Measurements from ENCODE around the gene CAMK1G. TPM values are rescaled to one million over a fixed set of nuclear protein-coding genes. Genes with fewer than 3 reads are reported as not detected.

Gene CAMK1G
- total and polyA plus RNA-seq, 9 of the 15 experiments (the other 6 are each of a cell fraction or from before 2014, with no cell fraction given), result not detected

DNA sequence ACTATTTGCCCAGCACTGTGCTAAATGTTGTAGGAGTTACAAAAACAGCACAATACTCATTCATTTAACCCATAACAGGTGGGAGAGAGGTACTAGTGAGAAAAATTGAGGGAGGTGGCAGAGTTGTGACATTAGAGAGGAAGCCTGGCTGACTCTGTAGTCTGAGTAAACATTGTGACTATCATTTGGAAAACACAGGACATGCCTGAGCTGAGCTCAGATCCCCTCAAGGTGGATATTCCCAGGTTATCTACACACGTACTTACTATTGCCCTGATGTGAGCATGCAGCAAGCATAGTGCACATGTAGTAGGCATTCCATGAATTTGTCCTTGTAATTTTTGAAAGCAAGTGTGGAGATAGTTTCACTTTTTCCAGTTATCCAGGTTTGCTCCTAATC lies 10.9 kb downstream of the CAMK1G start:
- no peak for ATAC-seq
- CTCF ChIA-PET (ENCODE audit: low intra/inter-chr PET ratio), result no interaction called here
- in situ Hi-C loops (cut with MboI), result loop anchor here (25.0 kb wide), 1 partner anchor 393 kb away; no protein-coding TSS in a partner anchor

More for the DNA sequence above, 10.9 kb downstream of the CAMK1G start:
- Histone ChIP-seq H3K4me1 (replicated peaks in 1 of 2; ENCODE audit: control insufficient read depth in 2 of 2, insufficient read depth in 2 of 2, low read length in 2 of 2) (no peaks in the 10 kb centered on the region), H3K36me3 (ENCODE audit: control insufficient read depth, insufficient read depth, low read length) (no peaks in the 10 kb centered on the region), H3K27ac (ENCODE audit: extremely low read depth, low read depth, low read length) (no peak overlapping the region), H3K27me3 (ENCODE audit: control insufficient read depth in 2 of 2, insufficient read depth in 2 of 2, low read length in 2 of 2) (peaks cover 6 to 31% of the 10 kb centered on the region in 2 experiments; a peak in 3 of 5 replicates), H3K4me2 (ENCODE audit: insufficient read depth, low read length) (no peak overlapping the region), H3K9me3 (replicated peaks; ENCODE audit: control insufficient read depth, insufficient read depth, low read depth, low read length) (no peaks in the 10 kb centered on the region), H3K4me3 (no peak overlapping the region), H3K79me2 (ENCODE audit: control insufficient read depth, insufficient read depth, low read length) (no peaks in the 10 kb centered on the region), H2AFZ (ENCODE audit: low read depth, low read length) (no peak overlapping the region), H3K9ac (ENCODE audit: insufficient read depth in 1 of 2, low read depth in 2 of 2, low read length in 2 of 2) (no peak overlapping the region), H4K20me1 (replicated peaks; ENCODE audit: control insufficient read depth, insufficient read depth, low read length) (no peaks in the 10 kb centered on the region), H3K9me1 (ENCODE audit: control insufficient read depth, insufficient read depth, low read length) (no peaks in the 10 kb centered on the region)
- BruUV-seq (replicated peaks), result no TSS peak
- intact Hi-C loops (cut with micrococcal nuclease), result no loop called here
- 0% methylated on average over 1 of the region's 1 CpG for WGBS (ENCODE audit: insufficient coverage, low coverage, missing lambda C conversion rate)
- no peak for FAIRE-seq
- POLR2A ChIA-PET, result no interaction called here
- DNase-seq (ENCODE audit: extremely low read depth in 1 of 4, low spot score in 3 of 4), result no peak
- no peak for TF ChIP-seq MIER1 (IDR thresholded peaks at IDR 0.05; ENCODE audit: low read depth)
- TF ChIP-seq MEF2D (tag; conservative IDR thresholded peaks at IDR 0.05; ENCODE audit: low read depth), result no peak
- TF ChIP-seq SLC30A9 (CRISPR knock-in tag; IDR thresholded peaks at IDR 0.05), result no peak
- no peak for TF ChIP-seq ELF4 (CRISPR knock-in tag; IDR thresholded peaks at IDR 0.05)
- TF ChIP-seq, protein P1, sequence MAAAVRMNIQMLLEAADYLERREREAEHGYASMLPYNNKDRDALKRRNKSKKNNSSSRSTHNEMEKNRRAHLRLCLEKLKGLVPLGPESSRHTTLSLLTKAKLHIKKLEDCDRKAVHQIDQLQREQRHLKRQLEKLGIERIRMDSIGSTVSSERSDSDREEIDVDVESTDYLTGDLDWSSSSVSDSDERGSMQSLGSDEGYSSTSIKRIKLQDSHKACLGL (CRISPR knock-in tag; IDR thresholded peaks at IDR 0.05; ENCODE audit: borderline replicate concordance, poor library complexity, severe bottlenecking), result no peak
- TF ChIP-seq MYBL2 (IDR thresholded peaks at IDR 0.05; ENCODE audit: low read depth), result no peak
- TF ChIP-seq MYBL2 (CRISPR knock-in tag; IDR thresholded peaks at IDR 0.05; ENCODE audit: borderline replicate concordance), result no peak
- TF ChIP-seq THRAP3 (IDR thresholded peaks at IDR 0.05; ENCODE audit: borderline replicate concordance), result no peak
- TF ChIP-seq SP2 (IDR thresholded peaks at IDR 0.05; ENCODE audit: extremely low read depth, low read depth, low read length, poor library complexity, severe bottlenecking), result no peak
- no peak for TF ChIP-seq TCFL5 (CRISPR knock-in tag; conservative IDR thresholded peaks at IDR 0.05)
- no peak for TF ChIP-seq CBFA2T3 (IDR thresholded peaks at IDR 0.05)
- TF ChIP-seq TAL1 (IDR thresholded peaks at IDR 0.05), result no peak
- no peak for TF ChIP-seq ZNF23 (CRISPR knock-in tag; IDR thresholded peaks at IDR 0.05)
- no peak for TF ChIP-seq FIP1L1 (IDR thresholded peaks at IDR 0.05; ENCODE audit: low read depth, low read length, poor library complexity, severe bottlenecking)
- no peak for TF ChIP-seq SAFB (IDR thresholded peaks at IDR 0.05; ENCODE audit: borderline replicate concordance, low read depth, low read length)
- TF ChIP-seq, protein P2, sequence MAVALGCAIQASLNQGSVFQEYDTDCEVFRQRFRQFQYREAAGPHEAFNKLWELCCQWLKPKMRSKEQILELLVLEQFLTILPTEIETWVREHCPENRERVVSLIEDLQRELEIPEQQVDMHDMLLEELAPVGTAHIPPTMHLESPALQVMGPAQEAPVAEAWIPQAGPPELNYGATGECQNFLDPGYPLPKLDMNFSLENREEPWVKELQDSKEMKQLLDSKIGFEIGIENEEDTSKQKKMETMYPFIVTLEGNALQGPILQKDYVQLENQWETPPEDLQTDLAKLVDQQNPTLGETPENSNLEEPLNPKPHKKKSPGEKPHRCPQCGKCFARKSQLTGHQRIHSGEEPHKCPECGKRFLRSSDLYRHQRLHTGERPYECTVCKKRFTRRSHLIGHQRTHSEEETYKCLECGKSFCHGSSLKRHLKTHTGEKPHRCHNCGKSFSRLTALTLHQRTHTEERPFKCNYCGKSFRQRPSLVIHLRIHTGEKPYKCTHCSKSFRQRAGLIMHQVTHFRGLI (CRISPR knock-in tag; IDR thresholded peaks at IDR 0.05), result no peak
- TF ChIP-seq RAD21 (CRISPR knock-in tag; conservative IDR thresholded peaks at IDR 0.05 in 1 of 2, IDR thresholded peaks at IDR 0.05 in 1 of 2), result no peak
- no peak for TF ChIP-seq PHB (CRISPR knock-in tag; IDR thresholded peaks at IDR 0.05)
- no peak for TF ChIP-seq RBBP5 (IDR thresholded peaks at IDR 0.05; ENCODE audit: borderline replicate concordance, insufficient read depth, low read length, poor library complexity, severe bottlenecking)
- TF ChIP-seq HNRNPL (IDR thresholded peaks at IDR 0.05; ENCODE audit: low read depth, low read length), result no peak
